GM18951 (cell line): ENCODE results near the gene DUSP10.

ENCODE experiments used
- POLR2A ChIP-seq: IDR thresholded peaks from 4 replicates; pipeline ENCODE4 v1.6.1; 2011; ENCODE audit warnings: mild to moderate bottlenecking; ENCODE audit not compliant: insufficient read length, insufficient read depth; ENCODE audit errors: extremely low read depth
- in situ Hi-C: fragments of 300-500 bp; cut with MboI; formaldehyde crosslinking; loops from one replicate; pipeline ENCODE4 v1.12.0; 2022; ENCODE audit warnings: low sequenced_read_pairs, mixed read lengths, inconsistent platforms; ENCODE audit not compliant: unreplicated experiment

The DUSP10 gene

GRCh38 chr1:221709854-221710253, 32.0 kb downstream of the DUSP10 start:
- no peak for TF ChIP-seq POLR2A
- in situ Hi-C loops = no loop called here

GRCh38 chr1:221708987-221709386, 32.9 kb downstream of the DUSP10 start:
- TF ChIP-seq POLR2A = no peak
- in situ Hi-C loops = no loop called here

- in situ Hi-C loops = no loop called here
- TF ChIP-seq POLR2A = no peak
These were observed 33.8 kb downstream of the DUSP10 start for GRCh38 chr1:221708076-221708571.

DNA sequence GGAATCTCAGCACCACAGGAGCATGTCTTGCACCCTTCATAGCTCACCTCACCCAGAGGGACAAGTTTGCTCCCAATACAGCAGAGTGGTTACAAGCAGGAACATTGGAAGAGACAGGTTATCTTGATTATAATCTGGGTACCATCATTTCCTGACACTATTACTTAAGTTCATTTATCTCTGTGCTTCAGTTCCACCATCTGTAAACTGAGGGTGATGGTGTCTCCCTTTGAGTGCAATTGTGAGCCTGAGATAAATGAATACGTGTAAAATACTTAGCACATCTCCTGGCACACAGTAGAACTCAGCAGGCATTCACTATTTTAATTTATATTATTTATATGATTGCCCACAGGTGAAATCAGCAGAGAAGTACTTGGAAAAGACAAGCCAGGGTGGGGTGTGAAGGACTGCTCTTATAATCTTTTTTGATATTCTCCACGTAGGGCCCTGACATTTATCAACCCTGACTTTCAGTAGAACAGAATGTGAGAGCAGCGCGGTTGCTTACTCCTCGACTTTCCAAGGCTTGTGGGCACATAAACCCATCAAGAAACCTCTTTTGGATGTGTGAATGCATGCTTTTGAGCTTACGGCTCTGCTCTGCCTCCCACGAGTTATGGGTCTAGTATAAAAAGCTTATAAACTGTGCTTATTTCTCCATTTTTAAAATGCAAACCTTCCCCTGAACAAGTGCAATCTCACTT, 34.9 kb downstream of the DUSP10 start:
- no peak for TF ChIP-seq POLR2A
- in situ Hi-C loops = no loop called here

- TF ChIP-seq POLR2A = no peak
These were observed 35.7 kb downstream of the DUSP10 start for GRCh38 chr1:221706191-221706590.

DNA sequence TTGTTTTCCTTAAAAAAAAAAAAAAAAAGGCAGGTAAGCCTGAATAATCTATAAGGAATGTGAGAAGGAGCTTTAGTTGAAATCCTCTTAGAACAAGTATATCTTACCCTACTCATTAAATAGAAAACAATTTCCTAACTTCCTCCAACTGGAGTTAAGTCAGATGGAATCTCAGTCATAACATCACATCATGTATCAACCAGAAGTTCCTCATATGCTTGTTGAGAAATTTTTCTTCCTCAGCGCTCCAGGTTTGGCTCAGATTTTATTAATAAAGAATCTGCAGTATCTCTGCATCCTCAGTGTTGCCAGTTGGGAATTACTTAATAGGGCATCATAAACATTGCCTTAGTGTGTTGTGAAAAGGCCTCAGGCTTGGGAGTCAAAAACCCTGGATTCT, 37.6 kb downstream of the DUSP10 start:
- TF ChIP-seq POLR2A = no peak
- in situ Hi-C loops = no loop called here

More at GRCh38 chr1:221706191-221706590, 35.7 kb downstream of the DUSP10 start:
- in situ Hi-C loops = no loop called here

DNA sequence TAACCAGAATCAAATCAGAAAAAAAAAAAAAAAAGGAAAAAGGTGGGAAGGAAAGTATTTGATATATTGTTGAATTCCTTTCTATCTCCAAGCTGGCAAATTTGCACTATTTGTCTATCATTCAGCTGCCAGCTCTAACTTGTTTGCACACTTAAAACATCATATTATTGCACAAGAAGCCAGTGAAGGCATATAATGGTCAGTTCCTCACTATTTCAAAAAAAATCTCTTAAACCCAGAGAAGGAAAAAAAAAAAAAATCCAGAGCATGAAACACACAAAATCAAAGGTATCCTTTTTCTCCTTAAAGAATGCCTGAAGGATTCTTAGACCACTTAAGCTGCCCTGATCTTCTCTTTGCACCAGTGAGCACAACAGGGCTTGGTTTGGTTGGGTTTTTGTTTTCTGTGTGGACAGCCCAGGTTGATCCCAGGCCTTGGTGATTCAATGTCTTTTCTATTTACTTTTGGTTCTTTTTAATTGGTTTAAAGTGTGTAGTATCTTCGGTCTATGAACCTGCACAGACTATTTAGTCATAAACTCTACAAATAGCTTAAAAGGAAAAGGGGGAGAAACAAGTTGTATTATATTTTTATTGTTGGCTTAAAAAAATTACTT, 40.2 kb downstream of the DUSP10 start:
- TF ChIP-seq POLR2A = no peak
- in situ Hi-C loops = no loop called here

DNA sequence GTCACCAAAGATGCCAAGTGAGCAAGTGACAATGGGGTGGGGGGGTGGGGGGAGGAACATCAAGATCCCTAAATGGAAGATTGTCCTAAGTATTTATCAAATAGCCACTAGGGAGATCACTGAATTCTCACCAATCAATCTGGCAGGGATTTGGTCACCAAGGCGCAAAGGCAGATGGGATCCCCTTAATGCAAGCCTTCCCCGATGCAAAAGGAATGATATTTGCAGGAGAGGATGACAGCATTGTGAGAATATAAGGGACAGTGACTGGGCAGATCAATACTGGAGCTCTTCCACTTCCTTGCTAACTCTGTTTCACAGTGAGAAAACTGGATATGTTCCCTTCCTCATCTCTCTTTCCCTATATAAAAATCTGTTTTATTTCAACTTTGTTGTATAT, 40.9 kb downstream of the DUSP10 start:
- no peak for TF ChIP-seq POLR2A
- in situ Hi-C loops = no loop called here

GRCh38 chr1:221700536-221700935, 41.4 kb downstream of the DUSP10 start:
- no peak for TF ChIP-seq POLR2A
- in situ Hi-C loops = no loop called here

DNA sequence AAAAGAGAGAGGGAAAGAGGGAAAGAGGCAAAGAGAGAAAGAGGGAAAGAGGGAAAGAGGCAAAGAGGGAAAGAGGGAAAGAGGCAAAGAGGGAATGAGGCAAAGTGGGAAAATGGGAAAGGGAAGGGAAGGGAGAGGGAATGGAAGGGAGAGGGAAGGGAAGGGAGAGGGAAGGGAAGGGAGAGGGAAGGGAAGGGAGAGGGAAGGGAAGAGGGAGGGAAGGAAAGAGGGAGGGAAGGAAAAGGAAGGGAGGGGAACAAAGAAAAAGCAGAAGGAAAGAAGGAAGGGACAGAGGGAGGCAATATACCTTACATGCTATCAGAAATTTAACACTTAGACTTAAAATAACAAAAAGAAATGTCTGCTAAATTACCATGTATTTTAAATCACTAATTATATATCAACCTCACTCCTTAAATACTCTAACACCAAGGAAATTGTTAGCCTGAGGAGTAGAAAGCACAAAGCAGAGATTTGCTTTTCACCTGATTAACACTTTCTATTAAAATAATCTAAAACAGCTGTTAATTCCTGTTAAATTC, 41.8 kb downstream of the DUSP10 start:
- TF ChIP-seq POLR2A = no peak
- in situ Hi-C loops = no loop called here

- in situ Hi-C loops = no loop called here
- no peak for TF ChIP-seq POLR2A
These were observed 42.3 kb downstream of the DUSP10 start for GRCh38 chr1:221699577-221699976.

DNA sequence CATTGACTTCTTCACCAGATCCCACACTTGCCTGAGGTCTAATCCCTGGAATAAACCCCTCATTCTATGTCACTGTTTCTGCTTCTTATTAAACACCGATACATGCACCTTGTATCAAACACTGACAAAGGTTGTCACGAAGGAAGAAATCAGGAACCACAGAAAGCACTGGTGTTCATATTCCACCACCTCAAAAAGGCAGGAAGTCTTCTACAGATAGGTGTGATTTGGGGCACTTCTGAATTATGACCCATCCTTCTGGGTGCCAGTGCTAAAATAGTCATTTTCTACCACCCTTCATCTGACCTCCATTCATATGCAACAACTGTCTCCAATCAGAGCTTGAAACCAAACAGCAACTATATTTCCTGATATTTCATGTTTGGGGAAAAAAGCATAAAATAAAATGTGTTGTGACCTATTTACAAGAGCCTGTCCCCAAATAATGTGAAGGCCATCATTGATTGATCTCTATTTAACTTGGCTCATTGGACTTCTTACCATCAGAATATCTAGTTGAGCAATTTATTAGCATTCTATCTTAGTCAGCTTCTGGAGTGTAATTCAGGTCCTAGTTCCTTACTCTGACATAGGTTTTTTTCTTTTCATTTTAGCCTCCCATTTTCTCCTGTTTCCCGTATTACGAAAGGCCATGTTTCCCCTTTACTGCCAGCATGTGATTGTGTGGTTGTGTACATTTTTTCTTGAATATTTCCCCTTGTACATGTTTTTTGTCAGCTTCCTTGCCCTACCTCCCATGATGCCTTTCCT, 43.1 kb downstream of the DUSP10 start:
- no peak for TF ChIP-seq POLR2A
- in situ Hi-C loops = no loop called here

DNA sequence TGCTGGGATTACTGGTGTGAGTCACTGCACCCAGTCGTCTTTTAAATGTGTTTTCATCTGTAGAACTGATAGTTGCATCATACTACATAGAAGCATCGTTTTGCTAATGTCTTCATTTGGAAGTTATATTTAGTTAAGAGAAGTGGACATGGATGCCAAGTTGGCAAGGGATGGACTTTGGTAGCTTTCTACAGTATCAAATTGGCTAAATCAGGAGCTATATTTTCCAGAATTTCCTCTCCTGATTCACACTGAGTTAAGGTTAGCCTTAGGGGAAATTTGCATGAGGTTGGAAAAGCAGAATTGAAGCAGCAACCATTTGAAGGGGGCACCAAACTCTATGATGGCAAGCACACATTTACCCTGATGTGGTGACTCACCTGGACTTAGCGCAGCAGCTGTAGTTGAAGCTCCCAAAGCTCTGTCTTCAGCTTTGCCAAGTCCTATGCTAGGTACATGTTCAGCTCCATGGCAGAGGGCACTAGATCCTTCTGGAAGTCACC, 43.9 kb downstream of the DUSP10 start:
- in situ Hi-C loops = no loop called here

More for the DNA sequence above, 43.9 kb downstream of the DUSP10 start:
- no peak for TF ChIP-seq POLR2A
